ENCODE data around the gene TLL1. TPM values are rescaled to one million over a fixed set of nuclear protein-coding genes. Genes with fewer than 3 reads are reported as not detected.

The TLL1 gene
- total RNA-seq, 1 donor from 2014 or later: 14.3 TPM

GRCh38 chr4:166019441-166020220, 146.6 kb downstream of the TLL1 start:
- intact Hi-C loops (cut with DNase I): no loop called here
- no peak for DNase-seq (ENCODE audit: low spot score)
- ATAC-seq: no peak

- ATAC-seq: no peak
- intact Hi-C loops (cut with DNase I): no loop called here
- DNase-seq (ENCODE audit: low spot score): no peak
These were observed 148.6 kb downstream of the TLL1 start for GRCh38 chr4:166021617-166022016.

DNA sequence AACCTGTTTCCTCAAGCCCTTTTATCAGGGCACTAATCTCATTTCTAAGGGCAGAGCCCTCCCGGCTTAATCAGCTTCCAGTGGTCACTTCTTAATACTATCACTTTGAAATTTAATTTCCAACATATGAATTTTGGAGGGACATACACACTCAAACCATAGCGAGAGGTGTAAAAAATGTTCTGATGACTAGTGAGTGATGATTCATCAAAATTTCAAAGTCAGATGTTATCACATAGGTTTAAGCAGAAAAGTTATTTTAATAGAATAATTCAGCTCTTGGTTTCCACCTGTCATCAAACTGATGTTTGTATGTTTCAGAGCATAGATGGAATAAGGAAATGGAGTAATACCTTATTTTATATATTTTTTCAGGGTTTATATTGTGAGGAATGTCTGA, 161.9 kb downstream of the TLL1 start:
- intact Hi-C loops (cut with DNase I): no loop called here
- DNase-seq (ENCODE audit: low spot score): no peak
- ATAC-seq: no peak

GRCh38 chr4:166039822-166040221, 166.8 kb downstream of the TLL1 start:
- ATAC-seq (no peak), DNase-seq (ENCODE audit: low spot score) (no peak)
- intact Hi-C loops (cut with DNase I): no loop called here

DNA sequence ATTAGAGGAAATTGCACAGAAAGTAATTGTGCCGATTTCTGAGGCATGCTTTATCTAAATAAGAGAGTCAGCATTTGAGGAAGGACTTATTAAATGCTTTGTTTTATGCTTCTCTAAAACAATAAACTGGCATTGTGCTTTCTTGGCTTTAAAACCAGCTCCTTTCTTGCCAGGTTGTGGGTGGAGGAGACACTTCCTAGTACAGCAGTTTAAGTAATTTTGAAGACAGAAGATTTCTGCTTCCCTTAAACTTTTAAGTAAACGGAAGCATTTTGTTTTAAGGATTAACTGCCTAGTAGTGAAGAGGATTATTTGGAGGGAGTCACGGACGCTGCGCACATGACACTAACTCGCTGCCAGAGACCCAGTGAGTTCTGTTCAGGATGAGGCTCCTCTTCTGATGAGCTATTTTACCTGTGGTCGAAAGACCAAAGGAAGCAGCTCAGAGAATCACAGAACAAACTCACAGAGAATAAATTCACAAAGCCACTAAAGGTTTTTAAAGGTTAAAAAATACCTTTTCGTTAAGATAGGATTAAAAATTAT, 169.5 kb downstream of the TLL1 start:
- intact Hi-C loops (cut with DNase I): no loop called here
- DNase-seq (ENCODE audit: low spot score) (no peak), ATAC-seq (no peak)

DNA sequence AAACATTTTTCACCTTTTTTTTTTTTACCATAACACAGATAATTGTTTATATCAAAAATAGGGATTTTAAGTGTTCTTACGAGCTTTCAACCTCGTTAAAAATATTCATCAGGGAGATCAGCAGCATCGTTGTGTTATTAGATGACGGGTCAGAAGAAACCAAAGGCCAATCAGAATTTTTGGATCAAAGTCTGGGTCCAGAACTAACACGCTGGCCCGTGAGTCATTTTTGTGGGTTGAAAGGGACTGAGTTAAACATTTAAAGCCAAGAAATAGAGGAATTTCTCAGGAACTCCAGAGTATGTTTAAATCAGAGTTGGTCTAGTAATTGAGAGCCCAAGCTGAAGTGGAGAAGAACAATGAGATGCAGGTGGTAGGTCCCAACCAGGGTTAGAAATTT, 170.8 kb downstream of the TLL1 start:
- DNase-seq (ENCODE audit: low spot score): no peak
- intact Hi-C loops (cut with DNase I): no loop called here
- ATAC-seq: no peak

- ATAC-seq (no peak), DNase-seq (ENCODE audit: low spot score) (no peak)
- intact Hi-C loops (cut with DNase I): no loop called here
These were observed 171.8 kb downstream of the TLL1 start for GRCh38 chr4:166044871-166045270.

DNA sequence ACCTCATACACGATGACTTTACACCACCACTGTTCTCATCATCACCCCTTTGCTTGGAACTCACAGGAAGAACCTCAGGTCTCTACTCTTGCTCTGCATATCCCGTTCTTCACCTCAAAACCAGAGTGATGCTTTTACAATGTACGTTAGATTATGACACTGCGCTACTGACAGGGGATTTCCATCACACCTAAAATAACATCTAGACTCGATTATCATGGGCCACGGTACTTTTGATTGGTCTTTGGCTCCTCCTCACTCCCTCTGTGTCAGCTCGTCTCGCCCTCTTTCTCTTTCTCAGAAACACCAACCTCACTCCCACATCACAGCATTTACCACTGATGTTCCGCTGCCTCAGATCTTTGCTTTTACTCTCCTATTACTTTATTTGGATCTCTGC, 172.4 kb downstream of the TLL1 start:
- no peak for ATAC-seq

GRCh38 chr4:166049036-166049435, 176.0 kb downstream of the TLL1 start:
- intact Hi-C loops (cut with DNase I): no loop called here
- no peak for DNase-seq (ENCODE audit: low spot score)
- no peak for ATAC-seq

More for the DNA sequence above, 172.4 kb downstream of the TLL1 start:
- intact Hi-C loops (cut with DNase I): no loop called here
- DNase-seq (ENCODE audit: low spot score): no peak

DNA sequence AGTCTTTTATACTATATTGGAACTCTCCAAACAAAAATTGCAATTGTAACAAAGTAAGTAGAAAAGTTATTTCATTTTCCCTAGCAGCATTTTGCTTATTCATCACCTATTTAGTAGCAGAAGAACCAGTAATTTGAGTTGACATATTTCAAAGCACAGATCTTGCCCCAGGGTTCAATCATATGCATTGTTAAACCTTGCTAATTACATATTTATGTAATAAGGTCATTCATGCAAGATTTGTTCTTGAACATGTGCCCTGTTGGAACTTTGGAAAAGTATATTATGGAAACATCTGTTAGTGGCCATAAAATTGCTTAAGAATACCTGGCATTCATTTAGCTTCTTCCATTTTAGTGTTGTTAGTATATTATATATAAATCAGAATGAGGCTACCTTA, 191.7 kb downstream of the TLL1 start:
- DNase-seq (ENCODE audit: low spot score) (no peak), ATAC-seq (no peak)
- intact Hi-C loops (cut with DNase I): no loop called here

GRCh38 chr4:166065324-166065723, 192.3 kb downstream of the TLL1 start:
- DNase-seq (ENCODE audit: low spot score) (no peak), ATAC-seq (no peak)
- intact Hi-C loops (cut with DNase I): no loop called here

- no peak for ATAC-seq
- intact Hi-C loops (cut with DNase I): no loop called here
- no peak for DNase-seq (ENCODE audit: low spot score)
These were observed 193.9 kb downstream of the TLL1 start for GRCh38 chr4:166066936-166067335.

DNA sequence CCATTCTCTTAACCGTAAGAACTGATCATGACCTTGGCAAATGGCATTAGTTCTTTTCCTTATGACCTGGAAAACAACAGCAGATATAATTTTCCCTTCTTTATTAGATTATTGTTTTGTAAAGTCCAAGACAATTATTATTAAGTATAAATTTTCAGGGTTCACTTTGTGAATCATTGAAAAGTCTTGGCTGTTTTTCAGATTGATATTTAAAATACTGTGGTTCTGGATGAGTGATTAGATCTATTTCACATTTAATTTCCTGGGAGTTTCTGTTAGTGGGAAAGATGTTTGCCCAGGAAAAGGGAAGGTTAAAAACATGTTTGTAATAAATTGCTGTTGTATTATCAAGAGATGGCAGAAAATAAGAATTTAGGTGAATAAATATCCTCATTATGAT, 194.9 kb downstream of the TLL1 start:
- intact Hi-C loops (cut with DNase I): no loop called here
- ATAC-seq (no peak), DNase-seq (ENCODE audit: low spot score) (no peak)

DNA sequence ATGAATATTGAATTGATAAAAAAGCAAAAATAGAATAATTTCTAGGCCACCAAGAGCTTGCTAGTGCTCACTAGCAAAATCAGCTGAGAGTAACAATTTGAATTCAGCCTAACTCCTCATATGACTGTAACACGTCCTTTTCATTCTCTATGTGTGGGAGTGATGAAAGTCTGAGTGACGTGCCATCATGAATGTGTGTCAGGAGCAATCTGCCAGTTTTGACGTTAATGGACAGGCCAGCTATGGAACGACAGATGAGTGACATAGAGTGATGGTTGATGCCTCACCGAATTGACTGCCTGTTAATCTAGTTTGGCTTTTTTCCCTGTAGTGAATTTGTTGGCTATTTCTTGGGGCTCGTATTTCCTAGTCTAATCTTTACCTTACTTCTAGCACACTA, 200.7 kb downstream of the TLL1 start:
- ATAC-seq (no peak), DNase-seq (ENCODE audit: low spot score) (no peak)
- intact Hi-C loops (cut with DNase I): no loop called here

DNA sequence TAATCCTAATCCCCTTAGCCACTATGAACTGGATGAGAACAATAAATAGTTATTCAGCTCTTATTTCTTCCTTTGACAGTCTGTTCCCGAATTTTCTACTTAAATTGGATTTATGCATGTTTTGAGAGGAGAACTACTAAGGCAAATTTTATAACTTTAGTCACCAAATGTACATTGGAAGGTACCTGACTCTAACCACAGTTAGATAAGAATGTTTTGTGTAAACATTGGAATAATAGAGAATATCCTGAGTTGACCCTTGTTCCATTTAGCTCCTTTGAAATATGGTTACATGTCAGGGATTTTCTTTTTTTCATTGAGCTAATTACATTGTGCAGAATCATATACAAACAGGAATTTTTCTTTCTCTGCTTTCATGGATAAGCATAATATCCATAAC, 202.6 kb downstream of the TLL1 start:
- ATAC-seq (no peak), DNase-seq (ENCODE audit: low spot score) (no peak)
- intact Hi-C loops (cut with DNase I): no loop called here

DNA sequence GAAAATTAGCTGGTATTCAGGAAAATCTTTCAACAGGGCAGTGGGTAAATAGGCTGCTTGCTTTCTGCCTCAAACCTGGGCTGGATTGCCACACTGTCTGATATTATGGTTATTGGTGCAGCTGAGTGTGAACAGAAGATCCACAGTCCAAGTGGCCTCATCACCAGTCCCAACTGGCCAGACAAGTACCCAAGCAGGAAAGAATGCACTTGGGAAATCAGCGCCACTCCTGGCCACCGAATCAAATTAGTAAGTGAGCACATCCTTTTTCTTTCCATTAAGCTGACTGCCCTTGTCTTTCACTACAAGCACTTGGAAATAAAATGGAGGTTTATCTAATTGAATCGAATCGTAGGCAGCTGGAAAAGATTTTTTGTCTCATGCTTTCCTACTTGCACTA, 204.7 kb downstream of the TLL1 start:
- ATAC-seq: no peak
- intact Hi-C loops (cut with DNase I): no loop called here
- no peak for DNase-seq (ENCODE audit: low spot score)

GRCh38 chr4:166078383-166078782, 205.3 kb downstream of the TLL1 start:
- no peak for ATAC-seq
- DNase-seq (ENCODE audit: low spot score): no peak
- intact Hi-C loops (cut with DNase I): no loop called here

DNA sequence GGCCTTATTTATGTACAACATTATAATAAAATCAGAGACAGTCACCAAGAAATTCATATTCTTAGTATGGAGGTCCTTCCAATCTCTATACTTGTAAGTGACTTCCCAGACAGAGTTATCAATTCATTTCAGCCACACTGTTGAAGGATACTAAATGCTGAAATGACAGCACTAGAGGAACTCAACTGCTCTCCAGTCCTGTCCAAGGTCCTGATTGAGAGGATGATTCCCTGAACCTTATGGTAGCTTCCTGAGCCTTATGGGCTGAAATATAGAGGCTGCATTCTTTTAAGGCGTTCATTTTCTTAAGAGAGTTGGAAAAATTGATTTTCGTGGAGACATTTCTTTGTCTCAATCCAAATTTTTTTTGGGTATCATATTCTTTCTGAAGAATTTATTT, 205.9 kb downstream of the TLL1 start:
- no peak for DNase-seq (ENCODE audit: low spot score)
- no peak for ATAC-seq
- intact Hi-C loops (cut with DNase I): no loop called here

DNA sequence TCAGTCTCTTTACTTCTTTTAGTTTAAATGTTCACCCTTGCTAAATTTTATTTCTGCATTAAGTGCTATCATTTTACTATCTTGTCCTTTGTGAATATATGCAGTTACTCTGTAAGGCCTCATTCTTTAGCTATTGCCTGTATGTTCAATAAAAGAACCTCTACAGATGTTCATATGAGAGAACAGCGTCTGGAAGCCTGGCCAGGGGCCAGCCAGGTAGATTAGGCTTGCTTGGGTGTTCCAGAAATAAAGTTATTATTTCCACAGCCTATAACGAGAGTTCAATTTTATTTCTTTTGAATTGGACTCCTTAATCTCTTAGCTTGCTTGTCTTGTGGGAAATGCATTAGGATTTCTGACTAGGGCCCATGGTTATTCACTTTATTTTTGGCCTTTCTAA, 214.5 kb downstream of the TLL1 start:
- DNase-seq (ENCODE audit: low spot score): no peak
- intact Hi-C loops (cut with DNase I): no loop called here
- no peak for ATAC-seq

GRCh38 chr4:166088576-166088975, 215.5 kb downstream of the TLL1 start:
- no peak for ATAC-seq
- no peak for DNase-seq (ENCODE audit: low spot score)
- intact Hi-C loops (cut with DNase I): no loop called here

- no peak for DNase-seq (ENCODE audit: low spot score)
- intact Hi-C loops (cut with DNase I): no loop called here
- no peak for ATAC-seq
These were observed 218.1 kb downstream of the TLL1 start for GRCh38 chr4:166091146-166091545.

Measured in sciatic nerve (tissue), 2 donors.